ENCODE measurements around the gene STK4. TPM values are rescaled to one million over a fixed set of nuclear protein-coding genes. Genes with fewer than 3 reads are reported as not detected.

The STK4 gene
- 25.8 TPM for total RNA-seq

DNA sequence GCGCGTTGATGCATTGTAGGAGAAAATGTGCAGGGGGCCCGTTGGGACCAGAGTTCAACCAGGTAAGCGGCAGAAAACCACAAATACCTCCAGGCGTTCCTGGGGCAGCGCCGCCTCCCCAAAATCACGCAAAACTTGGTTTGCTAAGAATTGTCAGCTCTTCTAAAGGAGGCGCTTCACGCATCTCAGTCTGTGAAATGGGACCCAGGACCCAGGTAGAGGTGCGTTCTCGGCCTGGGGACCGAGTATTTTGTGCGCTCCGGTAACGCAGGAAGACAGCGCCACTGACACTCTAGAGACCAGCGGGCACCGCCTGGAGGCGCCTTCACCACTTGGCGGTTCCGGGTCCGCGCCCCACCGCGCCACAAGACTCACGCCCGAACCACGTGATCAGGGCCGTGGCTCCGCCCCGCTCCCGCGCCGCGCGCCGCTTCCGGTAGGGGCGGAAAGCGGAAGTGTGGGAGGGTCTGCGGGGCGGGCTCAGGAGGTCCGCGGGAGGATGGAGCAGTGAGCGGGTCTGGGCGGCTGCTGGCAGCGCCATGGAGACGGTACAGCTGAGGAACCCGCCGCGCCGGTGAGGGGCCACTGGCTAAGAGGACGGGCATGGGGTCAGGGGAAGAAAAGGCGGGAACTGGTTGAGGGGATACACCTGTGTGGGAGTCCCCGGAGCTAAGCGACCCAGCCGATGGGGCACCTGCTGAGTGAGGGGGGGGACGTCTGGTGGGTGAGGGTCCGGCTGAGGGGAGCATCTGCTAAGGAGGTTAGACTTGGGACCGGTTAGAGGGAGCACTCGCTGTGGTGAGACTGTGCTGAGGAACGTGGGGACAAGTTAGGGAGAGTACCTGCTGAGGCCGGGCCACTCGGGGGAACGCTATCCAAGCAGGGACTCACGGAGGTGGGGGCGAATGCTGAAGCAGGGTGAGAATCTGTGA lies at the start of gene STK4:
TSS of gene STK4 (plus strand) at position 483 of the 932 bp plus-strand sequence. CDS start at position 540, 57 bp downstream.
- no peaks in the 10 kb centered on the region for H3K36me3 ChIP-seq
- H3K4me3 ChIP-seq: peak within 1 kb of the TSS; percentile 75 to 79
- H3K27me3 ChIP-seq: no peaks in the 10 kb centered on the region
- DNase-seq (ENCODE audit: extremely low spot score in 2 of 2): peak; percentile 93 to 98
- peak within 1 kb of the TSS; percentile 83 for H3K27ac ChIP-seq
- H3K4me1 ChIP-seq: peaks cover 37% of the 10 kb centered on the region
- TF ChIP-seq POLR2A (IDR thresholded peaks at IDR 0.05): peak in 1 of 2 donors; percentile 78
- TF ChIP-seq, protein P1, sequence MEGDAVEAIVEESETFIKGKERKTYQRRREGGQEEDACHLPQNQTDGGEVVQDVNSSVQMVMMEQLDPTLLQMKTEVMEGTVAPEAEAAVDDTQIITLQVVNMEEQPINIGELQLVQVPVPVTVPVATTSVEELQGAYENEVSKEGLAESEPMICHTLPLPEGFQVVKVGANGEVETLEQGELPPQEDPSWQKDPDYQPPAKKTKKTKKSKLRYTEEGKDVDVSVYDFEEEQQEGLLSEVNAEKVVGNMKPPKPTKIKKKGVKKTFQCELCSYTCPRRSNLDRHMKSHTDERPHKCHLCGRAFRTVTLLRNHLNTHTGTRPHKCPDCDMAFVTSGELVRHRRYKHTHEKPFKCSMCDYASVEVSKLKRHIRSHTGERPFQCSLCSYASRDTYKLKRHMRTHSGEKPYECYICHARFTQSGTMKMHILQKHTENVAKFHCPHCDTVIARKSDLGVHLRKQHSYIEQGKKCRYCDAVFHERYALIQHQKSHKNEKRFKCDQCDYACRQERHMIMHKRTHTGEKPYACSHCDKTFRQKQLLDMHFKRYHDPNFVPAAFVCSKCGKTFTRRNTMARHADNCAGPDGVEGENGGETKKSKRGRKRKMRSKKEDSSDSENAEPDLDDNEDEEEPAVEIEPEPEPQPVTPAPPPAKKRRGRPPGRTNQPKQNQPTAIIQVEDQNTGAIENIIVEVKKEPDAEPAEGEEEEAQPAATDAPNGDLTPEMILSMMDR (IDR thresholded peaks at IDR 0.05): peak; percentile 46 to 59 (median 50)
- peak; percentile 97 to 98 for TF ChIP-seq POLR2AphosphoS5 (IDR thresholded peaks at IDR 0.05; ENCODE audit: insufficient read depth in 1 of 2, low read depth in 1 of 2)
- intact Hi-C loops (cut with DNase I): no loop called here
- H3K9me3 ChIP-seq: no peaks in the 10 kb centered on the region

DNA sequence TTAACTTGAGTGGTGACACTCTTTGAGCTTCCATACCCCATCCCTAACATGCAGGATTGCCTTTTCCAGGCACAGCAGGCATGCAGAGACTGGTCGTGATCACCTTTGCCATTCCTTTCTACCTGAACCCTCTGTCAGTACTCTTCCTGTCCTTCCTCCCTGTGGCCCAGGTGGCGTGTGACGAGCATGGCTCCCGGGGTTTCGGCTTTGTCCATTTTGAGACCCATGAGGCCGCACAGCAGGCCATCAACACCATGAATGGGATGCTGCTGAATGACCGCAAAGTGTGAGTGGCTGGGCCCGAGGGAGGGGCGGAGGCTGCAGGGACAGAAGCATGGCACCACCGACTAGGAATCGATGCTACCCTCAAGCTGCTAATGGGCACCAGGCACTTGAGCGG lies 49.7 kb upstream of the STK4 start:
- no peaks in the 10 kb centered on the region for H3K4me1 ChIP-seq
- no peak for DNase-seq (ENCODE audit: extremely low spot score in 2 of 2)
- peaks cover 0 to 2% of the 10 kb centered on the region in 2 donors for H3K36me3 ChIP-seq
- no peak for TF ChIP-seq POLR2AphosphoS5 (IDR thresholded peaks at IDR 0.05; ENCODE audit: insufficient read depth in 1 of 2, low read depth in 1 of 2)
- TF ChIP-seq POLR2A (IDR thresholded peaks at IDR 0.05): no peak
- TF ChIP-seq, protein P1 (IDR thresholded peaks at IDR 0.05): no peak
- H3K27ac ChIP-seq: no peak overlapping the region
- intact Hi-C loops (cut with DNase I): no loop called here
- no peak overlapping the region for H3K4me3 ChIP-seq
- no peaks in the 10 kb centered on the region for H3K27me3 ChIP-seq
- H3K9me3 ChIP-seq: no peaks in the 10 kb centered on the region

DNA sequence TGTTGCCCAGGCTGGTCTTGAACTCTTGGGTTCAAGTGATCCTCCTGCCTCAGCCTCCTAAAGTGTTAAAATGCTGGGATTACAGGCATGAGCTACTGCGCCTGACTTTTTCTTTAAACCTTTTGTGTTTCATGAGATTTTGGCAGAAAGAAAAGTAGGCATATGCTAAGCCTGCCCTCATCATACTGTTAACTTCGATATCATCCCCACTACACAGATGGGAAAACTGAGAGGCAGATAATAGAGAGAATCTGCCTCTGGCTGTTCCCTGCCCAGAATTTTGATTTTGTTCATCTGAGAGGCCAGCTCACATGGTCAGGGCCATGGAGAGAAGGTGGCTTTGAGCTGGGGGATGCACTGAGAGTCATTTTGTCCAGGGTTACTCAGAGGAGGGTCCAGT lies 48.9 kb upstream of the STK4 start:
- Histone ChIP-seq H3K36me3 (peaks cover 0 to 7% of the 10 kb centered on the region in 2 donors), H3K27me3 (no peaks in the 10 kb centered on the region), H3K4me1 (no peaks in the 10 kb centered on the region), H3K9me3 (no peaks in the 10 kb centered on the region), H3K4me3 (no peak overlapping the region), H3K27ac (no peak overlapping the region)
- no peak for DNase-seq (ENCODE audit: extremely low spot score in 2 of 2)
- TF ChIP-seq POLR2A (IDR thresholded peaks at IDR 0.05): no peak
- TF ChIP-seq POLR2AphosphoS5 (IDR thresholded peaks at IDR 0.05; ENCODE audit: insufficient read depth in 1 of 2, low read depth in 1 of 2): no peak
- TF ChIP-seq, protein P1 (IDR thresholded peaks at IDR 0.05): no peak
- intact Hi-C loops (cut with DNase I): no loop called here

DNA sequence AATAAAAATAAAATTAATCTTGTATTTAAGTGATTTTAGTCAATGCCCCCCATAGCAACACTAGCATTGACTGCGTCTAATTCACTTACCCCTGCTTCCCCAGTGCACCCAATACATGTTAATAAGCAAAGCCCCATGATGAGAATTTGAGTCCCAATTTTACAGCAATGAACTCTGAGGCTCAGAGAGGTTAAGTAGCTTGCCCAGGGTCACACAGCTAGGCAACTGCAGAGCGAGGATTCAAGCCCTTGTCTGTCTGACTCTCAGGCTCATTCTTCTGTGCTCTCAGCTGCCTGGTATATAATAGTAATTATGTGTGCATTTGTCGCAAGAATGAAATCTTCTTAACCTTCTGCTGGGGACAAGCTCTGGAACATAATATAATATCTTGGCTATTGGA lies 48.0 kb upstream of the STK4 start:
- TF ChIP-seq POLR2AphosphoS5 (IDR thresholded peaks at IDR 0.05; ENCODE audit: insufficient read depth in 1 of 2, low read depth in 1 of 2): no peak
- TF ChIP-seq, protein P1 (IDR thresholded peaks at IDR 0.05): no peak
- TF ChIP-seq POLR2A (IDR thresholded peaks at IDR 0.05): no peak
- Histone ChIP-seq H3K4me3 (no peak overlapping the region), H3K4me1 (no peaks in the 10 kb centered on the region), H3K9me3 (no peaks in the 10 kb centered on the region), H3K27me3 (no peaks in the 10 kb centered on the region), H3K27ac (no peak overlapping the region), H3K36me3 (peaks cover 0 to 7% of the 10 kb centered on the region in 2 donors)
- intact Hi-C loops (cut with DNase I): no loop called here
- no peak for DNase-seq (ENCODE audit: extremely low spot score in 2 of 2)

DNA sequence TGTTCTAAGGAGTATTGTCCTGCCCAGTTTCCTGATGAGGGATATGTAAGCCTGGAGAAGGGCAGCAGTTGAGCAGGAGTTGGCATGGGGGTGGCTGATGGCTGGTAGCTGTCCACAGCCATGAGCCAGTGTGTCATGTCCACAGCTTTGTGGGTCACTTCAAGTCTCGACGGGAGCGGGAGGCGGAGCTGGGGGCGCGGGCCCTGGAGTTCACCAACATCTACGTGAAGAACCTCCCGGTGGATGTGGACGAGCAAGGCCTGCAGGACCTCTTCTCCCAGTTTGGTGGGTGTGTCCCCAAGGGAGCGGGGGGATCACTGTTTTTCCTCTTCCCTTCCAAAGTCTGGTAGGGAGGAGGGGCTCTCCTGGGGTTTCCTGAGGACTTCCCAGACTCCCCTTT lies 47.6 kb upstream of the STK4 start:
- Histone ChIP-seq H3K4me1 (no peaks in the 10 kb centered on the region), H3K9me3 (no peaks in the 10 kb centered on the region), H3K27me3 (no peaks in the 10 kb centered on the region), H3K36me3 (peaks cover 0 to 7% of the 10 kb centered on the region in 2 donors), H3K4me3 (no peak overlapping the region), H3K27ac (no peak overlapping the region)
- intact Hi-C loops (cut with DNase I): no loop called here
- TF ChIP-seq POLR2AphosphoS5 (IDR thresholded peaks at IDR 0.05; ENCODE audit: insufficient read depth in 1 of 2, low read depth in 1 of 2) (no peak), POLR2A (IDR thresholded peaks at IDR 0.05) (no peak)
- TF ChIP-seq, protein P1 (IDR thresholded peaks at IDR 0.05): no peak
- DNase-seq (ENCODE audit: extremely low spot score in 2 of 2): no peak

All from vagina (tissue), 2 donors.